Measurements from ENCODE around the gene PFKFB2.
A peak's percentile ranks its signal among the peaks of the same experiment; 100 is the strongest.

DNA sequence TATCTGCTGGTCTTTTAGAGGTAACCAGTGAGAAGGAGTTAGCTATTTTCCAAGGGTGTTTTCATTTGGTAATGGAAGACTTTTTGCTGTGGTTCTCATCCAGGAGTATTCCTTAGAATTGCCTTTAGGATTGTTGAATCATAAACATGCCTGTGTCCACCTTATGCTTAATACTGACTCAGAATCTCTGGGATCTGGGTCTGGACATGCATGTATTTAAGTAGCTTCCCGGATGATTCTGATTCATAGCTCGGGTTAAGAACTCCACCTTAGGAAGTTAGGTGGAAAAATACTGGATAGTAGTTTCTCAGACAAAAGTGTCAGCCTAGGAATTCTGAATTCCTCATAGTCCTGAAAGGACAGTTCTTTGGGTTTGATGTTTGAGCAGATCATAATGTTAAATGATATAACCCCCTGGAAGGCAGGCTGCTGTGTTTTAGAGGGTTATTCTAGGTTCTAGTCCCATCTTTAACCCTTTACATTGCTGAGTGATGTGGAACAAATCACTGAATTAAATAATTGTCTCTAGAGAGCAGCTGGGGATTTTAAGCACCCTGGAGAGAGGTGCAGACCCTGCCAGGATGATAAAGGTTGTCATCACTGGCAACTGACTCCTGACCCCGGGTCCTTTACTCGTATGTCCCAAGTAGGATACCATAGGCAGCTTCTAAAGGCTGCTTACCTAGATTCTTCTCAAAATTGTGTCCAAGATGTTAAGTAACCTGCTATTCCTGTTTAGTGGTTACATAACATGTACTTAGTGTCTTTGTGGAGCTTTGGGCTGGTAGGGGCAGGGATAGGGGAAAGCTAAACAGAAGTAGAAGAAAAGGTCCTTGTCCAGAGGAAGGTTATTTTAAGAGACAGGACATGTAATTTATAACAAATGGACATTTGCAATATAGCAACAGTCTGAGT is 21.1 kb downstream of the PFKFB2 start:
- TF ChIP-seq POLR2A (IDR thresholded peaks at IDR 0.05; ENCODE audit: low read length) (no peak), CEBPB (IDR thresholded peaks at IDR 0.05) (no peak), RFX5 (IDR thresholded peaks at IDR 0.05) (no peak)
- TF ChIP-seq, protein P1, sequence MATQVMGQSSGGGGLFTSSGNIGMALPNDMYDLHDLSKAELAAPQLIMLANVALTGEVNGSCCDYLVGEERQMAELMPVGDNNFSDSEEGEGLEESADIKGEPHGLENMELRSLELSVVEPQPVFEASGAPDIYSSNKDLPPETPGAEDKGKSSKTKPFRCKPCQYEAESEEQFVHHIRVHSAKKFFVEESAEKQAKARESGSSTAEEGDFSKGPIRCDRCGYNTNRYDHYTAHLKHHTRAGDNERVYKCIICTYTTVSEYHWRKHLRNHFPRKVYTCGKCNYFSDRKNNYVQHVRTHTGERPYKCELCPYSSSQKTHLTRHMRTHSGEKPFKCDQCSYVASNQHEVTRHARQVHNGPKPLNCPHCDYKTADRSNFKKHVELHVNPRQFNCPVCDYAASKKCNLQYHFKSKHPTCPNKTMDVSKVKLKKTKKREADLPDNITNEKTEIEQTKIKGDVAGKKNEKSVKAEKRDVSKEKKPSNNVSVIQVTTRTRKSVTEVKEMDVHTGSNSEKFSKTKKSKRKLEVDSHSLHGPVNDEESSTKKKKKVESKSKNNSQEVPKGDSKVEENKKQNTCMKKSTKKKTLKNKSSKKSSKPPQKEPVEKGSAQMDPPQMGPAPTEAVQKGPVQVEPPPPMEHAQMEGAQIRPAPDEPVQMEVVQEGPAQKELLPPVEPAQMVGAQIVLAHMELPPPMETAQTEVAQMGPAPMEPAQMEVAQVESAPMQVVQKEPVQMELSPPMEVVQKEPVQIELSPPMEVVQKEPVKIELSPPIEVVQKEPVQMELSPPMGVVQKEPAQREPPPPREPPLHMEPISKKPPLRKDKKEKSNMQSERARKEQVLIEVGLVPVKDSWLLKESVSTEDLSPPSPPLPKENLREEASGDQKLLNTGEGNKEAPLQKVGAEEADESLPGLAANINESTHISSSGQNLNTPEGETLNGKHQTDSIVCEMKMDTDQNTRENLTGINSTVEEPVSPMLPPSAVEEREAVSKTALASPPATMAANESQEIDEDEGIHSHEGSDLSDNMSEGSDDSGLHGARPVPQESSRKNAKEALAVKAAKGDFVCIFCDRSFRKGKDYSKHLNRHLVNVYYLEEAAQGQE (IDR thresholded peaks at IDR 0.05): peak; percentile 68
- TF ChIP-seq, protein P2, sequence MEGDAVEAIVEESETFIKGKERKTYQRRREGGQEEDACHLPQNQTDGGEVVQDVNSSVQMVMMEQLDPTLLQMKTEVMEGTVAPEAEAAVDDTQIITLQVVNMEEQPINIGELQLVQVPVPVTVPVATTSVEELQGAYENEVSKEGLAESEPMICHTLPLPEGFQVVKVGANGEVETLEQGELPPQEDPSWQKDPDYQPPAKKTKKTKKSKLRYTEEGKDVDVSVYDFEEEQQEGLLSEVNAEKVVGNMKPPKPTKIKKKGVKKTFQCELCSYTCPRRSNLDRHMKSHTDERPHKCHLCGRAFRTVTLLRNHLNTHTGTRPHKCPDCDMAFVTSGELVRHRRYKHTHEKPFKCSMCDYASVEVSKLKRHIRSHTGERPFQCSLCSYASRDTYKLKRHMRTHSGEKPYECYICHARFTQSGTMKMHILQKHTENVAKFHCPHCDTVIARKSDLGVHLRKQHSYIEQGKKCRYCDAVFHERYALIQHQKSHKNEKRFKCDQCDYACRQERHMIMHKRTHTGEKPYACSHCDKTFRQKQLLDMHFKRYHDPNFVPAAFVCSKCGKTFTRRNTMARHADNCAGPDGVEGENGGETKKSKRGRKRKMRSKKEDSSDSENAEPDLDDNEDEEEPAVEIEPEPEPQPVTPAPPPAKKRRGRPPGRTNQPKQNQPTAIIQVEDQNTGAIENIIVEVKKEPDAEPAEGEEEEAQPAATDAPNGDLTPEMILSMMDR (IDR thresholded peaks at IDR 0.05): no peak
- TF ChIP-seq, protein P3, sequence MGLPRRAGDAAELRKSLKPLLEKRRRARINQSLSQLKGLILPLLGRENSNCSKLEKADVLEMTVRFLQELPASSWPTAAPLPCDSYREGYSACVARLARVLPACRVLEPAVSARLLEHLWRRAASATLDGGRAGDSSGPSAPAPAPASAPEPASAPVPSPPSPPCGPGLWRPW (IDR thresholded peaks at IDR 0.05): no peak

All from A549 (cell line).